ENCODE results near the gene POU4F2. TPM values are rescaled to one million over a fixed set of nuclear protein-coding genes. Genes with fewer than 3 reads are reported as not detected.
A peak's percentile ranks its signal among the peaks of the same experiment; 100 is the strongest.

Gene POU4F2
- total and polyA plus RNA-seq, 2 donors (not counting 1 experiment from before 2014, with no cell fraction given): not detected

DNA sequence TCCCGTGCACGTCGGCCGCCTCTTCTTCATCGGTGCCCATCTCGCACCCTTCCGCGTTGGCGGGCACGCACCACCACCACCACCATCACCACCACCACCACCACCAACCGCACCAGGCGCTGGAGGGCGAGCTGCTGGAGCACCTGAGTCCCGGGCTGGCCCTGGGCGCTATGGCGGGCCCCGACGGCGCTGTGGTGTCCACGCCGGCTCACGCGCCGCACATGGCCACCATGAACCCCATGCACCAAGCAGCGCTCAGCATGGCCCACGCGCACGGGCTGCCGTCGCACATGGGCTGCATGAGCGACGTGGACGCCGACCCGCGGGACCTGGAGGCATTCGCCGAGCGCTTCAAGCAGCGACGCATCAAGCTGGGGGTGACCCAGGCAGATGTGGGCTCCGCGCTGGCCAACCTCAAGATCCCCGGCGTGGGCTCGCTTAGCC lies 1.4 kb downstream of the POU4F2 start:
- TF ChIP-seq, protein P1, sequence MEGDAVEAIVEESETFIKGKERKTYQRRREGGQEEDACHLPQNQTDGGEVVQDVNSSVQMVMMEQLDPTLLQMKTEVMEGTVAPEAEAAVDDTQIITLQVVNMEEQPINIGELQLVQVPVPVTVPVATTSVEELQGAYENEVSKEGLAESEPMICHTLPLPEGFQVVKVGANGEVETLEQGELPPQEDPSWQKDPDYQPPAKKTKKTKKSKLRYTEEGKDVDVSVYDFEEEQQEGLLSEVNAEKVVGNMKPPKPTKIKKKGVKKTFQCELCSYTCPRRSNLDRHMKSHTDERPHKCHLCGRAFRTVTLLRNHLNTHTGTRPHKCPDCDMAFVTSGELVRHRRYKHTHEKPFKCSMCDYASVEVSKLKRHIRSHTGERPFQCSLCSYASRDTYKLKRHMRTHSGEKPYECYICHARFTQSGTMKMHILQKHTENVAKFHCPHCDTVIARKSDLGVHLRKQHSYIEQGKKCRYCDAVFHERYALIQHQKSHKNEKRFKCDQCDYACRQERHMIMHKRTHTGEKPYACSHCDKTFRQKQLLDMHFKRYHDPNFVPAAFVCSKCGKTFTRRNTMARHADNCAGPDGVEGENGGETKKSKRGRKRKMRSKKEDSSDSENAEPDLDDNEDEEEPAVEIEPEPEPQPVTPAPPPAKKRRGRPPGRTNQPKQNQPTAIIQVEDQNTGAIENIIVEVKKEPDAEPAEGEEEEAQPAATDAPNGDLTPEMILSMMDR (conservative IDR thresholded peaks at IDR 0.05 in 1 of 2, IDR thresholded peaks at IDR 0.05 in 1 of 2; ENCODE audit: low read depth in 1 of 2, low read length in 2 of 2): no peak
- peak; percentile 24 for TF ChIP-seq EZH2 (IDR thresholded peaks at IDR 0.05; ENCODE audit: low read length, missing control alignments)
- Histone ChIP-seq H3K27me3 (ENCODE audit: control insufficient read depth, insufficient read depth, low read length) (peaks cover 32% of the 10 kb centered on the region), H3K79me2 (ENCODE audit: control insufficient read depth, insufficient read depth, low read length) (no peaks in the 10 kb centered on the region), H3K4me1 (ENCODE audit: control insufficient read depth, extremely low read depth, insufficient read depth, low read length) (no peaks in the 10 kb centered on the region), H4K20me1 (ENCODE audit: control insufficient read depth, extremely low read depth, insufficient read depth, low read length) (no peaks in the 10 kb centered on the region), H3K4me3 (replicated peaks in 1 of 4; ENCODE audit: control extremely low read depth in 1 of 4, insufficient read depth in 1 of 4, low read depth in 3 of 4, low read length in 4 of 4) (no peak overlapping the region), H2AFZ (ENCODE audit: low read length) (no peak overlapping the region), H3K9ac (ENCODE audit: insufficient read depth, low read length) (no peak overlapping the region), H3K4me2 (ENCODE audit: extremely low read depth, insufficient read depth, low read length) (no peak overlapping the region), H3K9me3 (ENCODE audit: control insufficient read depth, insufficient read depth, low read depth, low read length) (no peaks in the 10 kb centered on the region), H3K36me3 (ENCODE audit: control insufficient read depth, insufficient read depth, low read length) (no peaks in the 10 kb centered on the region), H3K27ac (ENCODE audit: insufficient read depth, low read length) (no peak overlapping the region)
- no peak for DNase-seq (ENCODE audit: low read depth in 2 of 2)

DNA sequence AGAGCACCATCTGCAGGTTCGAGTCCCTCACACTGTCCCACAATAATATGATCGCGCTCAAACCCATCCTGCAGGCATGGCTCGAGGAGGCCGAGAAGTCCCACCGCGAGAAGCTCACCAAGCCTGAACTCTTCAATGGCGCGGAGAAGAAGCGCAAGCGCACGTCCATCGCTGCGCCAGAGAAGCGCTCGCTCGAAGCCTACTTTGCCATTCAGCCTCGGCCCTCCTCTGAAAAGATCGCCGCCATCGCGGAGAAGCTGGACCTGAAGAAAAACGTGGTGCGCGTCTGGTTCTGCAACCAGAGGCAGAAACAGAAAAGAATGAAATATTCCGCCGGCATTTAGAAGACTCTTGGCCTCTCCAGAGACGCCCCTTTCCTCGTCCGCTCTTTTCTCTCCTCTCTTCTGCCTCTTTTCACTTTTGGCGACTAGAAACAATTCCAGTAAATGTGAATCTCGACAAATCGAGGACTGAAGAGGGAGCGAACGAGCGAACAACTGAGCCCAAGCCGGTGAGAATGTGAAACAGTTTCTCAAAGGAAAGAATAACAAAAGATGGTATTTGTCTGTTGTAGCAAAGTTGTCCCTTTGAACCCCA lies 1.9 kb downstream of the POU4F2 start:
- H3K4me2 ChIP-seq (ENCODE audit: extremely low read depth, insufficient read depth, low read length): no peak overlapping the region
- DNase-seq (ENCODE audit: low read depth in 2 of 2): no peak

DNA sequence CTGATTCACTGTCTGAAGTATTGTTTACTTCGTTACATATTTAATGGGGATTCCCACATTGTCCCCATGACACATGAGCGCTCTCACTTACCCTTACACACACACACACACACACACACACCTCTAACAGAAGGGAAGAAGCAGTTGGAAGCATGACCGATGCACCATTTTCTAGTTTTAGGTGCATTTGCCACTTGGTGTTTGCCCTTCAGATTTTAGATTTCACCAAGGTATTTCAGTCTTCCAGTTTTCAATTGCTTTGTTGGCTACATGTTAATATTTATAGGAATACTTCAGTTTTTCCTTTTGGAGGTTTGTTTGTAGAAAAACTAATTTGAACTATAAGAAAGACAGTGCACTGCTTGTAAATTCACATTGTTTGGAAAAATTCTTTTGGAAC lies 3.1 kb downstream of the POU4F2 start:
- H3K4me2 ChIP-seq (ENCODE audit: extremely low read depth, insufficient read depth, low read length): no peak overlapping the region
- H4K20me1 ChIP-seq (ENCODE audit: control insufficient read depth, extremely low read depth, insufficient read depth, low read length): peaks cover 2% of the 10 kb centered on the region
- TF ChIP-seq, protein P1 (conservative IDR thresholded peaks at IDR 0.05 in 1 of 2, IDR thresholded peaks at IDR 0.05 in 1 of 2; ENCODE audit: low read depth in 1 of 2, low read length in 2 of 2): no peak
- no peak for TF ChIP-seq EZH2 (IDR thresholded peaks at IDR 0.05; ENCODE audit: low read length, missing control alignments)
- no peak overlapping the region for H2AFZ ChIP-seq (ENCODE audit: low read length)
- no peaks in the 10 kb centered on the region for H3K36me3 ChIP-seq (ENCODE audit: control insufficient read depth, insufficient read depth, low read length)
- no peaks in the 10 kb centered on the region for H3K79me2 ChIP-seq (ENCODE audit: control insufficient read depth, insufficient read depth, low read length)
- DNase-seq (ENCODE audit: low read depth in 2 of 2): no peak
- H3K9me3 ChIP-seq (ENCODE audit: control insufficient read depth, insufficient read depth, low read depth, low read length): no peaks in the 10 kb centered on the region
- H3K27ac ChIP-seq (ENCODE audit: insufficient read depth, low read length): no peak overlapping the region
- H3K9ac ChIP-seq (ENCODE audit: insufficient read depth, low read length): no peak overlapping the region
- H3K4me1 ChIP-seq (ENCODE audit: control insufficient read depth, extremely low read depth, insufficient read depth, low read length): no peaks in the 10 kb centered on the region
- H3K27me3 ChIP-seq (ENCODE audit: control insufficient read depth, insufficient read depth, low read length): peaks cover 32% of the 10 kb centered on the region
- no peak overlapping the region for H3K4me3 ChIP-seq (replicated peaks in 1 of 4; ENCODE audit: control extremely low read depth in 1 of 4, insufficient read depth in 1 of 4, low read depth in 3 of 4, low read length in 4 of 4)

More for the DNA sequence above, 1.9 kb downstream of the POU4F2 start:
- Histone ChIP-seq H3K79me2 (ENCODE audit: control insufficient read depth, insufficient read depth, low read length) (no peaks in the 10 kb centered on the region), H3K27me3 (ENCODE audit: control insufficient read depth, insufficient read depth, low read length) (peaks cover 32% of the 10 kb centered on the region), H4K20me1 (ENCODE audit: control insufficient read depth, extremely low read depth, insufficient read depth, low read length) (peaks cover under 1% of the 10 kb centered on the region), H3K9ac (ENCODE audit: insufficient read depth, low read length) (no peak overlapping the region), H3K27ac (ENCODE audit: insufficient read depth, low read length) (no peak overlapping the region), H3K4me1 (ENCODE audit: control insufficient read depth, extremely low read depth, insufficient read depth, low read length) (no peaks in the 10 kb centered on the region), H3K36me3 (ENCODE audit: control insufficient read depth, insufficient read depth, low read length) (no peaks in the 10 kb centered on the region), H3K9me3 (ENCODE audit: control insufficient read depth, insufficient read depth, low read depth, low read length) (no peaks in the 10 kb centered on the region), H3K4me3 (replicated peaks in 1 of 4; ENCODE audit: control extremely low read depth in 1 of 4, insufficient read depth in 1 of 4, low read depth in 3 of 4, low read length in 4 of 4) (no peak overlapping the region), H2AFZ (ENCODE audit: low read length) (no peak overlapping the region)
- TF ChIP-seq, protein P1 (conservative IDR thresholded peaks at IDR 0.05 in 1 of 2, IDR thresholded peaks at IDR 0.05 in 1 of 2; ENCODE audit: low read depth in 1 of 2, low read length in 2 of 2): no peak
- peak; percentile 27 for TF ChIP-seq EZH2 (IDR thresholded peaks at IDR 0.05; ENCODE audit: low read length, missing control alignments)
